SIG-M5 treated with dmso at 0.1 percent for 504 hours (cell line): Measurements from ENCODE around the gene TBCD.

Source experiments
- DNase-seq: peaks from one replicate; lab custom pipeline; 2025; ENCODE audit not compliant: unreplicated experiment; lab: John Stamatoyannopoulos, UW

The TBCD gene

GRCh38 chr17:82751571-82752370 is at the start of gene TBCD:
Gene TBCD, plus strand, starts transcription at chr17:82752065. Its CDS starts 129 bp downstream, at chr17:82752194.
- DNase-seq: peak; percentile 84

GRCh38 chr17:82702231-82702927 is 49.5 kb upstream of the TBCD start:
- no peak for DNase-seq

GRCh38 chr17:82703036-82703745 is 48.7 kb upstream of the TBCD start:
- no peak for DNase-seq

GRCh38 chr17:82703935-82704865 is 47.7 kb upstream of the TBCD start:
- no peak for DNase-seq

- DNase-seq: no peak
Observed at GRCh38 chr17:82704886-82705285, 47.0 kb upstream of the TBCD start.

- no peak for DNase-seq
Observed at GRCh38 chr17:82705756-82706155, 46.1 kb upstream of the TBCD start.

- no peak for DNase-seq
Observed at GRCh38 chr17:82709024-82709675, 42.7 kb upstream of the TBCD start.

- DNase-seq: no peak
Observed at GRCh38 chr17:82709676-82710498, 42.0 kb upstream of the TBCD start.

GRCh38 chr17:82710499-82711232 is 41.2 kb upstream of the TBCD start:
- no peak for DNase-seq

- DNase-seq: no peak
Observed at GRCh38 chr17:82713071-82713723, 38.7 kb upstream of the TBCD start.

- peak; percentile 94 for DNase-seq
Observed at GRCh38 chr17:82716203-82717010, 35.5 kb upstream of the TBCD start, which contains the start of gene FN3KRP. Gene FN3KRP, plus strand, starts transcription at chr17:82716706. Its CDS starts 50 bp downstream, at chr17:82716756.

- no peak for DNase-seq
Observed at GRCh38 chr17:82718986-82719685, 32.7 kb upstream of the TBCD start.

- DNase-seq: no peak
Observed at GRCh38 chr17:82720204-82720603, 31.7 kb upstream of the TBCD start.

GRCh38 chr17:82722341-82723013 is 29.4 kb upstream of the TBCD start:
- DNase-seq: no peak

GRCh38 chr17:82723169-82723807 is 28.6 kb upstream of the TBCD start:
- no peak for DNase-seq

GRCh38 chr17:82726427-82726826 is 25.4 kb upstream of the TBCD start:
- no peak for DNase-seq
